ENCODE data around the gene OTOA. TPM values are rescaled to one million over a fixed set of nuclear protein-coding genes. Genes with fewer than 3 reads are reported as not detected.
A peak's percentile ranks its signal among the peaks of the same experiment; 100 is the strongest.

OTOA gene
- total RNA-seq, 1 donor from 2014 or later: 0.07 TPM

DNA sequence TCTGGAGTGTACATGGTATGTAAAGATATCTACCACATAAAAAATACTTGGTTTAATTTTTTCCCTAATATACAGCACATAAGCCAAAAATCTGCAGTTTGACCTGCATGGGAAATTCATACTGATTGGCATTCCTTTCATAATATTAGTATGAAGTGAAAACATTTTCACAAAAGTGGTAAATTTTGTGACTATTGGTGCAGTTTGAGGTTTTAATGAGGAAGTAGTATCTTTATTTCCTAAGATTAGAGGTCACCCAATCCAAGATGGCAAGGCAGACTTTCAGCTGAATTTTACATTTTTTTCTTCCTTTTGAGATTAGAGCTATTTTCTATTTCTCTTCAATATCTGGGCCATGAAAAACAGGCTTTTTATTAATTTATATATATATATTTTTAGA is 43.2 kb upstream of the OTOA start:
- Mint-ChIP-seq H3K27me3 (no peaks in the 10 kb centered on the region), H3K36me3 (ENCODE audit: insufficient read depth) (peaks cover 16% of the 10 kb centered on the region), H3K4me3 (ENCODE audit: low read depth) (no peak overlapping the region), H3K4me1 (ENCODE audit: low read depth) (peaks cover 11% of the 10 kb centered on the region), H3K9me3 (ENCODE audit: low read depth) (no peaks in the 10 kb centered on the region), H3K27ac (no peak overlapping the region)
- no peak for DNase-seq (ENCODE audit: low spot score, unreplicated experiment)
- TF ChIP-seq, protein P1, sequence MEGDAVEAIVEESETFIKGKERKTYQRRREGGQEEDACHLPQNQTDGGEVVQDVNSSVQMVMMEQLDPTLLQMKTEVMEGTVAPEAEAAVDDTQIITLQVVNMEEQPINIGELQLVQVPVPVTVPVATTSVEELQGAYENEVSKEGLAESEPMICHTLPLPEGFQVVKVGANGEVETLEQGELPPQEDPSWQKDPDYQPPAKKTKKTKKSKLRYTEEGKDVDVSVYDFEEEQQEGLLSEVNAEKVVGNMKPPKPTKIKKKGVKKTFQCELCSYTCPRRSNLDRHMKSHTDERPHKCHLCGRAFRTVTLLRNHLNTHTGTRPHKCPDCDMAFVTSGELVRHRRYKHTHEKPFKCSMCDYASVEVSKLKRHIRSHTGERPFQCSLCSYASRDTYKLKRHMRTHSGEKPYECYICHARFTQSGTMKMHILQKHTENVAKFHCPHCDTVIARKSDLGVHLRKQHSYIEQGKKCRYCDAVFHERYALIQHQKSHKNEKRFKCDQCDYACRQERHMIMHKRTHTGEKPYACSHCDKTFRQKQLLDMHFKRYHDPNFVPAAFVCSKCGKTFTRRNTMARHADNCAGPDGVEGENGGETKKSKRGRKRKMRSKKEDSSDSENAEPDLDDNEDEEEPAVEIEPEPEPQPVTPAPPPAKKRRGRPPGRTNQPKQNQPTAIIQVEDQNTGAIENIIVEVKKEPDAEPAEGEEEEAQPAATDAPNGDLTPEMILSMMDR (IDR thresholded peaks at IDR 0.05; ENCODE audit: unreplicated experiment): no peak

DNA sequence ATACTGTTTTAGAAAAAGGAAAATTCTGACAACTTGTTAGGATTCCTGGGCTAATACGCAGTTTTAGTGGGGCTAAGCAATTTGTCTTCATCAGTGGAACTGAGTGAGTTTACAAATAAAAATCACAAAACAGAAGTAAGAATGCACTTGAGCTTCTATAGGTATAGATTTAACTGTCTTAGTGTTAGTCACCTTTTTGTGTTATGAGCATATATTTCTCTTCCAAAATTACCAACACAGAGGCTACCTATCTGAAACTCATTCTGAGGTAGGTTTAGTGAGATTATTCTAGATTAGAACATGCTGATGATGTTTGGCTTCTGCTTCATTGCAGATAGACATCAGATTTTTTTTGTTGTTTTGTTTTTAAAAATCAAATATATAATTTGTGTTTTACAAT is 41.2 kb upstream of the OTOA start:
- H3K27ac Mint-ChIP-seq: no peak overlapping the region
- no peak for DNase-seq (ENCODE audit: low spot score, unreplicated experiment)
- H3K36me3 Mint-ChIP-seq (ENCODE audit: insufficient read depth): peaks cover 28% of the 10 kb centered on the region
- H3K4me3 Mint-ChIP-seq (ENCODE audit: low read depth): no peak overlapping the region
- H3K27me3 Mint-ChIP-seq: no peaks in the 10 kb centered on the region
- H3K9me3 Mint-ChIP-seq (ENCODE audit: low read depth): no peaks in the 10 kb centered on the region
- TF ChIP-seq, protein P1 (IDR thresholded peaks at IDR 0.05; ENCODE audit: unreplicated experiment): no peak
- peaks cover 13% of the 10 kb centered on the region for H3K4me1 Mint-ChIP-seq (ENCODE audit: low read depth)

DNA sequence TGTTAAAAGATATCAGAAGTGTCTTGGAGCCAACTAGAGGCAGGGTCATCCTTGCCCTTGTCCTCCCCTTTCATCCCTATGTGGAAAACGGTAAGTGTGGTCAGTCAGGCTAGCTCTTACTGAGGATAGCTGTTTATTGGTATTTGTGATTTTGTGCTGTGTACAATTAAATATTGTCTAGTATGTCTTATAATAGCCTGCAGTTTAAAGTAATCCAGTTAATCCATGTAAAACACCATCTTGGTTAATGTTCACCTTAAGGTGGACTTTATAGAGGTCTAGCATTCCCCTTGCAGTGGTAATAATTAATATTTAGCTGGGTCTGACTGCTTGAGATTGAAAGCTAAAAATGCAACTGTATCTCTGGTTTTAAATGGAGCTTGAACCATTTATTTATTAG is 38.7 kb upstream of the OTOA start:
- H3K27me3 Mint-ChIP-seq: no peaks in the 10 kb centered on the region
- peaks cover 51% of the 10 kb centered on the region for H3K36me3 Mint-ChIP-seq (ENCODE audit: insufficient read depth)
- DNase-seq (ENCODE audit: low spot score, unreplicated experiment): no peak
- H3K9me3 Mint-ChIP-seq (ENCODE audit: low read depth): peaks cover 4% of the 10 kb centered on the region
- TF ChIP-seq, protein P1 (IDR thresholded peaks at IDR 0.05; ENCODE audit: unreplicated experiment): no peak
- H3K4me3 Mint-ChIP-seq (ENCODE audit: low read depth): no peak overlapping the region
- H3K27ac Mint-ChIP-seq: no peak overlapping the region
- peaks cover 6% of the 10 kb centered on the region for H3K4me1 Mint-ChIP-seq (ENCODE audit: low read depth)

DNA sequence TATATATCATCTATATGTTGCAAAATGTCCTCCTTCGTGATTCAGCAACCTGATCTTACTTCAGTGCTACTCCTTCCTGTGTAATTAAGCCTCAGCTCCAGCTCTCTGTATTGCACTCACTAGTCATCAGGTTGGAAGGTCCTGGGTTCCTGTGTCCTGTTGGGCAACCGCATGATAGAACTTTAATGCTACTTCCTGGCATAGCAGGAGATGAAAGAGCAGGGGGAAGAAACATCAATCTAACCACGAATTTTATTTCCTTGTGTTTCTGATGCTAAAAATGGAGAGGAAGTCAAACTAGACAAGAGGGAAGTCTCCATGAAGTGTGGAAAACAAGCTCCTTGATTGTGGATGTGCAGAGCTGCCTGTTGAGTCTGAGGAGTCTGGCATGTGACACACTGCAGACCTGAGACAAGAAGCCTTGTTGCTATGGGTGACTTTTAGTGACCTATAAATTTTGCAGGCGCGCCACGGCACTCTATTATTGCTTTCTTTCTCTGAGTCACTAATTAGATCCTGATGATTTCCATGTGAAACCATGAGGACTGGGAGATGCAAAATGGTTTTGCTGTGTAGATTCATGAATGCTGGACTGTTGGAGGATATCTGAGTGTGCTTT is 37.0 kb upstream of the OTOA start:
- H3K36me3 Mint-ChIP-seq (ENCODE audit: insufficient read depth): peaks cover 53% of the 10 kb centered on the region
- H3K4me1 Mint-ChIP-seq (ENCODE audit: low read depth): peaks cover 16% of the 10 kb centered on the region
- no peak overlapping the region for H3K4me3 Mint-ChIP-seq (ENCODE audit: low read depth)
- H3K27ac Mint-ChIP-seq: peak overlapping the region; percentile 62
- no peak for DNase-seq (ENCODE audit: low spot score, unreplicated experiment)
- TF ChIP-seq, protein P1 (IDR thresholded peaks at IDR 0.05; ENCODE audit: unreplicated experiment): no peak
- no peaks in the 10 kb centered on the region for H3K27me3 Mint-ChIP-seq
- peaks cover 4% of the 10 kb centered on the region for H3K9me3 Mint-ChIP-seq (ENCODE audit: low read depth)

DNA sequence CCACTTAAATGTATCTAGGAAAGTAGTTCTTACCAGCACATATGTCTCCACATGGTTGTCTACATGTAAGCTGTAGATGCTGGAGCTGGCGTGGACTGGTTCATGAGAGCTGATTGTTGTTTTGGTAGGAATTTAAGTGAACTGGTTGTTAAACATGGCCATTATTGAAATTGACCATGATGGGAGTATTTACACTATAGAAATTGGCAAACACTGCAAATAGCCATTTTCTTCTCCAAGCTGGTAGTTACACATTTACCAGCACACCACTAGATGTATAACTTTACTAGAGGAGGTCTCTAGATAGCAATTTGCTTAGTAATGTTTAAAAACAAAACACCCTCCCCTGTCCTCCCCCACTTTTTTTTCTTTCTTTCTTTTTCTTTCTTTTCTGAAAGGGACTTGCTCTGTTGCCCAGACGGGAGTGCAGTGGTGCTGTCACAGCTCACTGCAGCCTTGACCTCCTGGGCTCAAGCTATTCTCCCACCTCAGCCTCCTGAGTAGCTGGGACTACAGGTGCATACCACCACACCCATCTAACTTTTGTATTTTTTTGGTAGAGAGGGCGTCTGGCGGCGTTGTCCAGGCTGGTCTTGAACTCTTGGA is 35.5 kb upstream of the OTOA start:
- no peak for DNase-seq (ENCODE audit: low spot score, unreplicated experiment)
- Mint-ChIP-seq H3K9me3 (ENCODE audit: low read depth) (peaks cover 4% of the 10 kb centered on the region), H3K36me3 (ENCODE audit: insufficient read depth) (peaks cover 54% of the 10 kb centered on the region), H3K4me1 (ENCODE audit: low read depth) (peaks cover 19% of the 10 kb centered on the region), H3K4me3 (ENCODE audit: low read depth) (no peak overlapping the region), H3K27me3 (no peaks in the 10 kb centered on the region), H3K27ac (no peak overlapping the region)
- TF ChIP-seq, protein P1 (IDR thresholded peaks at IDR 0.05; ENCODE audit: unreplicated experiment): no peak

All from progenitor cell of endocrine pancreas (in vitro differentiated cells).